ENCODE data around the gene DCAF11. TPM values are rescaled to one million over a fixed set of nuclear protein-coding genes. Genes with fewer than 3 reads are reported as not detected.

The DCAF11 gene
- total RNA-seq, 1 donor from 2014 or later = 26.9 TPM

DNA sequence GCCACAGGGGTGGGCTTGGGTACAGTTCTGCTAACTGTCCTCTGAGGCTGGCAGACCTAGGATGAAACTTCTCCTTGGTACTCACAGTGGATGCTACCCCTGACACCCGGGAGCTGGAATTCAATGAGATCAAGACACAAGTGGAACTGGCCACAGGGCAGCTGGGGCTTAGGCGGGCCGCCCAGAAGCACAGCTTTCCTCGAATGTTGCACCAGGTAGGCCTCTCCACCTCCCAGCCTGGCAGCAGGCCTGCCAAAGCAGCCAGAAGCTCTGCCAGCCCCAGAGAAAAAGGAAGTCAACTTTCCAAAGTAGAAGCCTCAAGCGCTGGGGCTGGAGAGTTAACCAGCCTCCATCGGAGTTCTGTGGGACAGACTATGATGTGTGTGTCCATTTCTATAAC is 2.6 kb downstream of the DCAF11 start:
- Mint-ChIP-seq H3K27me3 (ENCODE audit: low read depth, unreplicated experiment) (no peaks in the 10 kb centered on the region), H3K9me3 (ENCODE audit: unreplicated experiment) (no peaks in the 10 kb centered on the region), H3K4me3 (ENCODE audit: unreplicated experiment) (no peak overlapping the region), H3K36me3 (ENCODE audit: low read depth, unreplicated experiment) (peaks cover 23% of the 10 kb centered on the region), H3K4me1 (ENCODE audit: low read depth, unreplicated experiment) (peaks cover 8% of the 10 kb centered on the region), H3K27ac (ENCODE audit: unreplicated experiment) (no peak overlapping the region)
- DNase-seq (ENCODE audit: low read depth) (no peak), FAIRE-seq (no peak)
- H3K4me1 ChIP-seq (ENCODE audit: insufficient read depth, low read length) = peaks cover 13% of the 10 kb centered on the region
- H3K4me2 ChIP-seq (ENCODE audit: low read length) = no peak overlapping the region
- no peak overlapping the region for H3K9ac ChIP-seq (ENCODE audit: low read length)
- H3K27me3 ChIP-seq (ENCODE audit: insufficient read depth, low read length) = no peaks in the 10 kb centered on the region
- no peak overlapping the region for H2AFZ ChIP-seq (ENCODE audit: low read depth, low read length)
- H4K20me1 ChIP-seq (ENCODE audit: insufficient read depth, low read length) = no peaks in the 10 kb centered on the region
- H3K9me3 ChIP-seq (ENCODE audit: insufficient read depth, low read depth, low read length) = no peaks in the 10 kb centered on the region
- H3K36me3 ChIP-seq (ENCODE audit: insufficient read depth, low read length) = peaks cover 30% of the 10 kb centered on the region
- peaks cover 7% of the 10 kb centered on the region for H3K79me2 ChIP-seq (ENCODE audit: insufficient read depth, low read length)
- TF ChIP-seq, protein P1, sequence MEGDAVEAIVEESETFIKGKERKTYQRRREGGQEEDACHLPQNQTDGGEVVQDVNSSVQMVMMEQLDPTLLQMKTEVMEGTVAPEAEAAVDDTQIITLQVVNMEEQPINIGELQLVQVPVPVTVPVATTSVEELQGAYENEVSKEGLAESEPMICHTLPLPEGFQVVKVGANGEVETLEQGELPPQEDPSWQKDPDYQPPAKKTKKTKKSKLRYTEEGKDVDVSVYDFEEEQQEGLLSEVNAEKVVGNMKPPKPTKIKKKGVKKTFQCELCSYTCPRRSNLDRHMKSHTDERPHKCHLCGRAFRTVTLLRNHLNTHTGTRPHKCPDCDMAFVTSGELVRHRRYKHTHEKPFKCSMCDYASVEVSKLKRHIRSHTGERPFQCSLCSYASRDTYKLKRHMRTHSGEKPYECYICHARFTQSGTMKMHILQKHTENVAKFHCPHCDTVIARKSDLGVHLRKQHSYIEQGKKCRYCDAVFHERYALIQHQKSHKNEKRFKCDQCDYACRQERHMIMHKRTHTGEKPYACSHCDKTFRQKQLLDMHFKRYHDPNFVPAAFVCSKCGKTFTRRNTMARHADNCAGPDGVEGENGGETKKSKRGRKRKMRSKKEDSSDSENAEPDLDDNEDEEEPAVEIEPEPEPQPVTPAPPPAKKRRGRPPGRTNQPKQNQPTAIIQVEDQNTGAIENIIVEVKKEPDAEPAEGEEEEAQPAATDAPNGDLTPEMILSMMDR (IDR thresholded peaks at IDR 0.05; ENCODE audit: insufficient read depth, low read depth, low read length) = no peak
- no peak for TF ChIP-seq EZH2 (IDR thresholded peaks at IDR 0.05; ENCODE audit: insufficient read depth, low read length)
- H3K4me3 ChIP-seq (ENCODE audit: insufficient read depth, low read depth, low read length) = no peak overlapping the region
- H3K27ac ChIP-seq (ENCODE audit: low read depth, low read length) = no peak overlapping the region

DNA sequence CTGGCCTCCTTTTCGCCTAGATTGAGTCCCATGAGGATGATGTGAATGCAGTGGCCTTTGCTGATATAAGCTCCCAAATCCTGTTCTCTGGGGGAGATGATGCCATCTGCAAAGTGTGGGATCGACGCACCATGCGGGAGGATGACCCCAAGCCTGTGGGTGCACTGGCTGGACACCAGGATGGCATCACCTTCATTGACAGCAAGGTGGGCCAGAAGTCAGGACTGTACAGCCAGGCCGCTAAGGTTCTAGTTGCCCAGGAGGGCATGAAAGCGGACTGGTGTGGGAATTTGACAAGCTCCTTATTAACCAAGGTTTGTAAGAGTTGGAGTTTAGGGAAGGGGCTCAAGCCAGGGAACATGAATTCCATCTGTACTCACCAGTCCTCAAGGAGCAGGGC is 5.1 kb downstream of the DCAF11 start:
- Mint-ChIP-seq H3K36me3 (ENCODE audit: low read depth, unreplicated experiment) (peaks cover 36% of the 10 kb centered on the region), H3K27me3 (ENCODE audit: low read depth, unreplicated experiment) (no peaks in the 10 kb centered on the region), H3K4me1 (ENCODE audit: low read depth, unreplicated experiment) (peaks cover 8% of the 10 kb centered on the region), H3K9me3 (ENCODE audit: unreplicated experiment) (no peaks in the 10 kb centered on the region), H3K27ac (ENCODE audit: unreplicated experiment) (no peak overlapping the region), H3K4me3 (ENCODE audit: unreplicated experiment) (no peak overlapping the region)
- no peaks in the 10 kb centered on the region for H4K20me1 ChIP-seq (ENCODE audit: insufficient read depth, low read length)
- peaks cover 30% of the 10 kb centered on the region for H3K36me3 ChIP-seq (ENCODE audit: insufficient read depth, low read length)
- TF ChIP-seq EZH2 (IDR thresholded peaks at IDR 0.05; ENCODE audit: insufficient read depth, low read length) = no peak
- TF ChIP-seq, protein P1 (IDR thresholded peaks at IDR 0.05; ENCODE audit: insufficient read depth, low read depth, low read length) = no peak
- FAIRE-seq (no peak), DNase-seq (ENCODE audit: low read depth) (no peak)
- H3K9me3 ChIP-seq (ENCODE audit: insufficient read depth, low read depth, low read length) = no peaks in the 10 kb centered on the region
- H3K4me1 ChIP-seq (ENCODE audit: insufficient read depth, low read length) = peaks cover 8% of the 10 kb centered on the region
- H2AFZ ChIP-seq (ENCODE audit: low read depth, low read length) = no peak overlapping the region
- no peak overlapping the region for H3K9ac ChIP-seq (ENCODE audit: low read length)
- H3K4me3 ChIP-seq (ENCODE audit: insufficient read depth, low read depth, low read length) = no peak overlapping the region
- H3K27me3 ChIP-seq (ENCODE audit: insufficient read depth, low read length) = no peaks in the 10 kb centered on the region
- H3K4me2 ChIP-seq (ENCODE audit: low read length) = no peak overlapping the region
- peaks cover 7% of the 10 kb centered on the region for H3K79me2 ChIP-seq (ENCODE audit: insufficient read depth, low read length)
- no peak overlapping the region for H3K27ac ChIP-seq (ENCODE audit: low read depth, low read length)

DNA sequence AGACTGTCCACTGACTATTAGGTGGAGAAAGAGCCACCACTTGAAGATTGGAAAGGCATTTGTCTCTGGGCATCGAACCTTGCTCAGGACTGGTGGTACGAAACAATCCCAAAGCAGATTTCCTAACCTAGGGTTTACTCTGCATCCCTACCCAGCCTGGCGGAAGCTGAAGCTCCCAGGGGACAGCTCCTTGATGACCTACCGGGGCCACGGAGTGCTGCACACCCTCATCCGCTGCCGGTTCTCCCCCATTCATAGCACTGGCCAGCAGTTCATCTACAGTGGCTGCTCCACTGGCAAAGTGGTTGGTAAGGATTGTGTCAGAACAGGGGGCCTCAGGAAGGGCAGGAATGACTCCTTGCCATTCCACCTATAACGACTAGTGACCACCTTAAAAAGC is 6.6 kb downstream of the DCAF11 start:
- no peak for TF ChIP-seq EZH2 (IDR thresholded peaks at IDR 0.05; ENCODE audit: insufficient read depth, low read length)
- TF ChIP-seq, protein P1 (IDR thresholded peaks at IDR 0.05; ENCODE audit: insufficient read depth, low read depth, low read length) = no peak
- FAIRE-seq = no peak
- H4K20me1 ChIP-seq (ENCODE audit: insufficient read depth, low read length) = no peaks in the 10 kb centered on the region
- H3K4me2 ChIP-seq (ENCODE audit: low read length) = no peak overlapping the region
- DNase-seq (ENCODE audit: low read depth) = no peak
- peaks cover 6% of the 10 kb centered on the region for H3K79me2 ChIP-seq (ENCODE audit: insufficient read depth, low read length)
- no peak overlapping the region for H3K9ac ChIP-seq (ENCODE audit: low read length)
- H3K4me3 Mint-ChIP-seq (ENCODE audit: unreplicated experiment) = no peak overlapping the region
- no peaks in the 10 kb centered on the region for H3K27me3 Mint-ChIP-seq (ENCODE audit: low read depth, unreplicated experiment)
- no peak overlapping the region for H2AFZ ChIP-seq (ENCODE audit: low read depth, low read length)
- peaks cover 34% of the 10 kb centered on the region for H3K36me3 Mint-ChIP-seq (ENCODE audit: low read depth, unreplicated experiment)
- H3K4me1 Mint-ChIP-seq (ENCODE audit: low read depth, unreplicated experiment) = no peaks in the 10 kb centered on the region
- H3K27ac Mint-ChIP-seq (ENCODE audit: unreplicated experiment) = no peak overlapping the region
- H3K4me1 ChIP-seq (ENCODE audit: insufficient read depth, low read length) = no peaks in the 10 kb centered on the region
- no peak overlapping the region for H3K27ac ChIP-seq (ENCODE audit: low read depth, low read length)
- H3K4me3 ChIP-seq (ENCODE audit: insufficient read depth, low read depth, low read length) = no peak overlapping the region
- no peaks in the 10 kb centered on the region for H3K27me3 ChIP-seq (ENCODE audit: insufficient read depth, low read length)
- H3K9me3 ChIP-seq (ENCODE audit: insufficient read depth, low read depth, low read length) = no peaks in the 10 kb centered on the region
- H3K36me3 ChIP-seq (ENCODE audit: insufficient read depth, low read length) = peaks cover 30% of the 10 kb centered on the region
- H3K9me3 Mint-ChIP-seq (ENCODE audit: unreplicated experiment) = no peaks in the 10 kb centered on the region

Data from astrocyte (in vitro differentiated cells and primary cell).